GM18868 (cell line): ENCODE measurements around the gene NTM.
"Not testable (repeated sequence)": the region's sequence is repeated elsewhere in the genome, so short reads cannot be mapped to it uniquely, and the experiment has no call there.

ENCODE experiments used
- ATAC-seq: cut with Tn5 transposase; IDR thresholded peaks from one replicate; pipeline ENCODE4 v1.9.1; 2021; ENCODE audit warnings: mild to moderate bottlenecking, moderate library complexity; ENCODE audit not compliant: unreplicated experiment

The NTM gene

DNA sequence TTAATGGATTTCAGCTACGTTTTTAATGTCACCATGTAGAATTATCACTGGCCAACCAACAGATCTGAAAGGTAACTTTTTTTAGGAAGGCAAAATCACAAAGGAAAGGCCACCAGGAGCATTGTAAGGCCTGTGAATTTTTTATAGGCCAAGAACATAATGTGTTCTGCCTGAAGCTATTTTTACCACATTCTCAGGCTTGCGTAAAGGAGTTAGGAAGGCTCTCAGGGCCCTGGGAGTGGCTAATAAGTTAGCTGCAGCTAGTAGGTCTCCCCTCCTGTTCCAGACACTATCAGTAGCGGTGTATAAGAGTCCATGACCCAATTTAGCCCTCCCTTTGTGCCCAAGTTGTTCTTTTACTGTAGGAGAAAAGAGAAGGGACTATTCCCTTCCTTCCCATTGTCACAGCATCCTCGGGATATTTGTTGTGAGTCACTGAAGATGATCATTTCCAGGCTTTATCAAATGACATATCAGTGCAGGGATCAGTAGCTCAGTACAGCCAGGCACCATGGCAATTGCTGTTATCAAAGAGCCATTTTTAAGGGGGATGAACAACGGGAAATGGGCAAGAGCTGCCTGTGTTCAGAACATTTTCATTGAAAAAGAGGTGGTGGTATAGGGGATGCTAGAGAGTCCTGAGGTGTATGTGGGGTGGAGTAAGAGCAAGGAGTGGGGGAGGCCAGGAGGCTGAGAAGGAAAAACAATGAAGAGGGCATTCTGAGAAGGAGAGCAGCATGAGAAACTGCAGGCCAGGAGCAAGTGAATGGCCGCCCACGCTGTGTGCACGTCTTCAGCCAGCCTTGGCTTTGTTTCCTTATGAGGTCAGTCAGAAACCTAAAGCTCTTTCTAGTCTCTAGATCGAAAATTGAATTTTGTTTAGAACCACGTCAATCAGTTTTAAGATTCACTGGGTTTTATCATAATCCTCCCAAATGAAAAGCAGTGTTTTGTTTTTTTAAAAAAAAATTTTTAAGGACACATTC, 940.3 kb downstream of the NTM start:
- no peak for ATAC-seq

DNA sequence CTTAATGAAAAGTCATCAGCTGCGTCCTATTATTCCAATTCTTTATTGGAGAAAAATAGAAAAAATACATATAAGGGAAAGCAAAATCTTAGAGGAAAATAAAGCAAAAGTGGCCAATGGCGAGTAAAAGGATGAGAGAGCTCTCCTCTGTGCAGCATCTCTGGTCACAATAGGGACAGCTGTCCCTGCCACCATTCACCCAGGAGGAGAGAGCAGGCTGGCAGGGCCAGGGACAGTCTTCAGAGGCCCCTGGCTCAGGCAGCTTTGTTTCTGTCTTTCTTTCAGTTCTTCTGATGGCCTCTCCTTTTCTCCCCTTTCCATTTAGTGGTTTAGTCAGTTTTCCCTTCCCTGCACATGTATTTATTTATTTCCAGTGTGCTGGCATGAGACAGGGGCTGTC, 941.3 kb downstream of the NTM start:
- ATAC-seq = no peak

DNA sequence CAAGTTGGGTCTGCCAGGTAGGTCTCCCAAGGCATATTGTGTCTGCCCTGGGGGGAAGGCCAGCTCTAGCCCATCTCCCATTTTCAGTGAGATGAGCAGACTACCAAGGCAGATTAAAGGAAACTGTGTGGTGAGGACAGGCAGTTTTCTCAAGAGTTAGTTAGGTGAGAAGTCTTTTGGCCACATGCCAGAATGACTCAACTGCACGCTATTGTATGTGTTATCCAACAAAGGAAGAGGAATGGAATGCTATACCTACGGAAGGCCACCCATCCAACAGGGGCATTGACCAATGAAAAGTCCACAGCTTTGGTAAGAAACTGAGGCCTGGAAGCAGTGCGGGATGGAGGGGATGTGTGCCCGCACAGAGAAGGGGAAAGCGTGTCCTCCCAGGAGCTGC, 941.7 kb downstream of the NTM start:
- no peak for ATAC-seq

DNA sequence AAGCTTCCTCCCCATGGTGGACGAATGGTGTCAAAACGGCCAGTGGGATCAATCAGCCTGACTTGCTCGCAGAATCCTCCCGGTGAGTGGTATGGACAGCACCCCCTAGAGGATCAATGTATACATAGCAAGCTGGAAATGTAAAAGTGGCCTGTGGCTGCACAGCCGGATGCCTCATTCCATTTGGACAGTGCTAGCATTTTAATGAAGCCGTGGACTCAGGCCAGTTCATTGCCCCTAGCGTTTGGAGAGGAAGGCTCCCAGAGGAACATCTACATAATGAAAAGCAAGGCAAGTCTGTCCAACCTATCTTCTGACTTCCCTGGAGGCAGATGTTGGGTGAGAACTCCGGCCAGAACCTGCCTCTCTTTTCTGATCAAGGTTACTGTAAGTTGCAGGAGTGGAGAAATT, 942.3 kb downstream of the NTM start:
- peak; percentile 74 for ATAC-seq

DNA sequence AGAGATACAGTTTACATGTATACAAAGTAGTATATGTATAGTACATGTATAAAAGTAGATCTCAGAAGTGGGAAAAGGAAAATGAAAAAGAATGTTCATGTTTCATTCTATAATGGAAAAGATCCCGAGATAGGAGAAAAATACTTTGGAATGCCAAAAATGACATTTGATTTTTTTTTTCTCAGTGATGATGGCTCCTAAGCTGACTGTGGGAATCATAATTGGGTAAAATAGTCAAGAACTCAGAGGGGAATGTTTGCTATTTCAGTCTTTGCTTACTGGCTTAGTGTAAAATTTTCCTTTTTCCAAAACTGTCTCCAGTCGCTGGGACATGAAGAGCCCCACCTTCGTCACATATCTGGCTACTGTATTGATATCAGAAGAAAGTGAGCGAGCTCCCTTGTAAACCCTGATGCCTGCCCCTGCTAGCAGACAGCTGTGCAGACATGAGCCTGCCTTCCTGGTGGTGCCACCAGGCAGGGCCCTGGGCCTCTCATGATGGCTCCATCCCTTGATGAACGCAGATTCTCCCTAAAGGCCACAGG, 944.6 kb downstream of the NTM start:
- no peak for ATAC-seq

DNA sequence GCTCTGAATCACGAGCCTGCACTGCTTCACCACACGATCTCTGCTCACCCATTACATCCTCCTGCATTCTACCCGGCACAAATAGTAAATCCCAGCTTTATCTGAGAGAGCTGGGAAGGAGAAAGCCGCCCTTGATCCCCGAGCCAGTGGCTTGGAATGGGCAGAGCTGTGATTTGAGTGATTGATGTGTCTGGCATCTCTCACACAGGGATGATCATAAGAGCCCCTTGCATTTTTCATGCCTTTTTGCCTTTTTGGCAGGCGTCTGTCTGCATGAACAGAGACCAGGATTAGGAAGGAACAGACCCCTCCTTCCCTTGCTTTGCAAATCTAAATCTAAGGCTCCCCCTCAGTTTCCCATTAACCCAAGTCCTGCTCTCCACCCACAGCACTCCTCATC, 945.3 kb downstream of the NTM start:
- ATAC-seq = no peak

DNA sequence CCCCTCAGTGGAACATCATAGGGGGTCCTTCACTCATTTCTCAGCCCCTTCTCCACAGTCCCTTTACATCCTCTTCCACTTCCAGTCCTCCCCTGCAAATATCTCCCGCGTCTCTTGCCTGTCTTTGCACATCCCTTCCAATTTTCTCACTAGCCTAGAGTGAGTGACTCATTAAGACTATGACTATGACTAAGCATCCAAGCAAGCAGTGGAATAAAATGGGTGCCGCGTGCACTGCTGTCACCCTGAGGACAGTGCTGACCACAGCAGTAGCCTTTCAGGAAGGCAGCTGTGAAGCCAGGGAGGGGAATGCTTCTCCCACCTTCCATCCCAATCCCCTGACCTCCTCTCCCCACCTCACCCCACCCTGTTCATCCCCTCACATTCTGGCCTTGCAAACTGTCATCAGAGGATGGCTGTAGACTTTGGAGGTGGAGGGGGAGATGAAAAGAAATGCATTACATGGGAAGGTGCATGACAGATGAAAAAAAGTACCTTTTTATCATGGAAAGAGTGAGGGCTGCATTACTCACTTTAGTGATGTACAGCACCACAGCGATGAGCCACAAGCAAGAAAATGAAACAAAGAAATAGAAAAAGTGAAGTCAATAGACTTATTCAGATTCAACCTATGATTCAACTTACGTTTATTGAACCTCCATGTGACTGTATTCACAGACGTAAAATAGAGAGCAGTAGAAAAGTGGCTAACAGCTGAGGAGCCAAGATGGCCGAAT, 948.2 kb downstream of the NTM start:
- no peak for ATAC-seq

DNA sequence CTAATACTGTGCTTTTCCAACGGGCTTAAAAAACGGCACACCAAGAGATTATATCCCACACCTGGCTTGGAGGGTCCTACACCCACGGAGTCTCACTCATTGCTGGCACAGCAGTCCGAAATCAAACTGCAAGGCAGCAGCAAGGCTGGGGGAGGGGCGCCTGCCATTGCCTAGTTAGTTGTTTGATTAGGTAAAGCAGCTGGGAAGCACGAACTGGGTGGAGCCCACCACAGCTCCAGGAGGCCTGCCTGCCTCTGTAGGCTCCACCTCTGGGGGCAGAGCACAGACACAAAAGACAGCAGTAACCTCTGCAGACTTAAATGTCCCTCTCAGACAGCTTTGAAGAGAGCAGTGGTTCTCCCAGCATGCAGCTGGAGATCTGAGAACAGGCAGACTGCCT, 949.0 kb downstream of the NTM start:
- ATAC-seq = not testable (repeated sequence)

DNA sequence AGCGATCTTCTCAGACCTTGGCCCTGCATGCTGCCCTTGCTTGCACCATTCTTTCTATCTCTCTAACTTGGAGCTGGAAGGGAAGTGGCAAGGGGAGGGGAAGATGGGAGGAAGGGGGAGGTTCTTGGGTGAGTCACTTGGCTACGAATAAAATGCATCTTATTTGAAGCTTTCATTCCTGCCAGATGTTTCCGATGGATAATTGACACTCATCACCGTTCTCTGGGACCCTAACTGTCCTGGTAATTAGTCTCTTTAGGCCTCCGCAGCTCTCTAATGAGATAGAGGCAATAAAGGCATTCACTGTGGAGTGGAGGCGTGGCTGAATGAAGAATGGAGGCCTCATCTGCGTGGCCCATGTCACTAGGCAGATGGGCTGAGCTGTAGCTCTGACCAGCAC, 960.1 kb downstream of the NTM start:
- ATAC-seq = no peak

DNA sequence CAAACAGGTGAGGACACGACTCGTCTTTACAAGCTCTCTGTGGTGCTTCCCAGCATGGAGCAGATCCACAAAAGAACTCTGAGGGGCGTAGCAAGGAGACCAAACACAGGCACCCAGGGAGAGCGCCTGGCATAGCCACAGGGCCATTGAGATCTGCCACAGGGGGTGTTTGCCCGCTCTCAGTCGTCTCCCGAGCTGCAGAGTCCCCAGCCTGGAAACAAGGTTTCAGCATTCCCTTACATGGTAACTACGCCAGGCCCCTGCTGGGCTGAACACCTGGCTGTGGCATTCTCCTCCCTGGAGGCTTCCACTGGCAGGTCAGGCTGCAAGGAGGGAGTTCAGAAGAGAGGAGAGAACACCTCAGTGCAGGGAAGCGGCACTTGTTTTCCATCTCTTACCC, 962.1 kb downstream of the NTM start:
- ATAC-seq = no peak

DNA sequence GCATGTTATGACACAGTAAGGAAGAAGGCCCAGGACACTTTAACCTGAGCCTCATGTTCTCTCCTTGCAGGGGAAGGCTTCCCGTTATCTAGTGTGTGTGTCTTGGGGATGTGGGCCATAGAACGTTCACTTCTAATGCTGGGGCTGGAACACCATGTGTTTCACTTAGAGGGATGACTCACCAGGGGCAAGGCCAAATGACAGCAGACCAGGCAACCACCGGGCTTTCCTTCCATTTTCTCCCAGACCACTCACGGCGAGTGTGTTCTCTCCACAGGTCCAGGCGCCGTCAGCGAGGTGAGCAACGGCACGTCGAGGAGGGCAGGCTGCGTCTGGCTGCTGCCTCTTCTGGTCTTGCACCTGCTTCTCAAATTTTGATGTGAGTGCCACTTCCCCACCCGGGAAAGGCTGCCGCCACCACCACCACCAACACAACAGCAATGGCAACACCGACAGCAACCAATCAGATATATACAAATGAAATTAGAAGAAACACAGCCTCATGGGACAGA, 964.4 kb downstream of the NTM start:
- ATAC-seq = no peak

DNA sequence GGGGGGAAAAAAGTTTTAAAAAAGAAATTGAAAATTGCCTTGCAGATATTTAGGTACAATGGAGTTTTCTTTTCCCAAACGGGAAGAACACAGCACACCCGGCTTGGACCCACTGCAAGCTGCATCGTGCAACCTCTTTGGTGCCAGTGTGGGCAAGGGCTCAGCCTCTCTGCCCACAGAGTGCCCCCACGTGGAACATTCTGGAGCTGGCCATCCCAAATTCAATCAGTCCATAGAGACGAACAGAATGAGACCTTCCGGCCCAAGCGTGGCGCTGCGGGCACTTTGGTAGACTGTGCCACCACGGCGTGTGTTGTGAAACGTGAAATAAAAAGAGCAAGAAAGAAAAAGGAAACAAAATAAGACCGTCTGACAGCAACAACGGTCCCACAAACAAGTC, 964.9 kb downstream of the NTM start:
- ATAC-seq = no peak

DNA sequence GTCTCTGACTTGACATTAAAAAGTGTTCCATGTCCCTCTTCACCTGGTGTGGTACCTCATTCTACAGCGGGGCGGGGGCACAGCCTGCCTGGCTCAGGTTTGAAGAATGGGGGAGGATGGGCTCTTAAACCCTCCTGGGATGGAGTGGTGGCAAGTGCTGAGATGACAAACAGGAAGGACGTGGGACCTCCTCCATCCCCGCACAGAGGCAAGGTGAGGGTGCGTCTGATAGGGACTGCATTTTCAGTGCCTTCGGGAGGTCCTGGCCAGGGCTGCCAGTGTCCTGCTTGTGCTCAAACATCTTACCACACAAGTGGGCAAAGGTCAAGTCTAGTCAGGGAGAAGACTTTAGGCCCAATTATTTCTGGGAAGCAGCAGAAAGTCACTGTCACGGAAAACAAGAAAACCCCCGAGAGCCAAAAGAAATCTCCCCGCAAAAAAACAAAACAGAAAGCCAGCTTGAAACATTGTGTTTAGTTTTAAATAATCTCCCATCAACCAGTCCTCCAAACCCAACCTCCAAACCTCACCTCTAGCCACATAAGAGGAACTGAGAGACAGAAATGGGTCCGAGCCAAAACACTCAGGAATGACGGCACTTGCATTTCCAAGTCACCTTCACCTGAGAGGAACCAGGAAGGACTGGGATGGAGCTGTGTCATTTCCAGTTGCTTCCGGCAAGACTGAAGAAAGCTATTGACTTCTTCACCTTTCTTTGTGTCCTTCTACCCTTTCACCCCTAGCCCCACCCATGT, 966.5 kb downstream of the NTM start:
- ATAC-seq = no peak

DNA sequence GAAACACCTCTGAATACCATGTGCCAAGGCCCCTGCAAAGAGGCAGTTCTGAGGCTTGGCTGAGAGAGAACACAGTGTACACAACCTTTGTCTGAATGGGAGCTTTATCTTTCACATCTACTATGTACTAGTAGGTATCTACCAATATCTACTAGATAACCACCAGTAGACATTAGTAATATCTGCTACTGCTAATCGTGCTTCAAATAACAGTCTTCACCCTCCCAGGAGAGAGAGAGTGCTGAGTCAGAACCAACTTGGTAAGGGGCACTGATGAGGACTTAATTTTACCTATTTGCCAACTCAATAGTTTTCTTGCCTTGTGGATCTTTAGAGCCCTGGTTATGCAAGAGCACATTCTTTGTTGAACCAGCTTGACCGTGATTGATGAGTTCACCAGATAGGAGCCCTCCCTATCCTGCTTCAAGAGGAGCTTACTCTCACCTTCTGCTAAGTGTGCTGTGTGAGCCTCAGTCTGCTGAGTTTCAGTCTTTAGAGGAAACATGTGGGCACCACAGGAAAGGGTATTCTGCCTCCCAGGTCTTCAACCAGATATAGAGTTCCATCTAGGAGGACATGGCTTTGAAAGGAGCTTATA, 967.5 kb downstream of the NTM start:
- no peak for ATAC-seq

DNA sequence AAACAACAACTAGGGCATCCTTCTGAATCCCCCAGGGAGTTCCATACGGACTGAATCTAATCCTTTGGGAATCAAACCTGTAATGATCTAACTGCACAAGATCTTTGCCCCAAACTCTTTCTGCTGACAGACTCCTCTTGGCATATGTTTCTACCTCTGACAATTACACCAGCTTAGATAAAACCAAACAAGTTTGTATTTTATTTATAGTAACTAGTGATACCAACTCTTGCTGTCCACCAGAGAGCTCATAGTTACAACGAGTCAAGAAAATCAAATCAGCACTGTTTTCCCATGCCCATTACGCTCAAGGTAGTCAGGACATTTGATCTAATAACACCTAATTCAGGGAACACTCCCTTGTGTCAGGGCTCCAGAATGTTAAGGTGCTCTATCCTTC, 972.0 kb downstream of the NTM start:
- ATAC-seq = no peak

DNA sequence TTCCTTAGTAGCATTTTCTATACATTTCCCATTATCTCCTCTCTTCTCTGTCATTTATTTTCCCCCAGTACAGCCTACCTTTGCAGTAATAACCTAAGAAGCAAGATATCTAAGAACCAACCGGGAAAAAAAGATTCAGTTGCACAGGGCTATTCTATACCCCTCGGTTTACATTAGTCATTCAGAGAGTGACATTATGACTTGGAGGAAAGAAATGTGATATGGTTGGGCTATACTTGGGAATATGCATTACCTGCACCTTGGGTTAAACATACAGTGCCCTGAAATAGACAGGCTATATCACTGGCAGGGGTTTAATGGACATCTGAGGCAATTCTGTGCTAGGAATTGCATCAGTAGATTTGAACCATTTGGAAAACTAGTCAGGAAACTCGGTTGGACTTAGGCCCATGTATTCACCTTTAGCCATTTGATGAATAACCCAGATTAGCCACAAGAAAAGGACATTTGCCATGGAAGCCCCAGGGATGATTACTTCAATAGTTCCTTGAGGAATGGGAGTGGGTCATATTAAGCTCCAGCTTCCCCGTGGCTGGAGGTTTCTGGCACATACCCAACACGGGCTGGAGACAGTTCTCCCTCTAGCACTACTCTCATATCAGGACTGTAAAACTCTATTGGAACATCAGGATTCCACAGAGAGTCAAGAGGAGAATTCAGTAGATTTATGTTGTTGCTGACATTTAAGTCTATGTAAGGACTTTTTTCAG, 973.2 kb downstream of the NTM start:
- ATAC-seq = peak; percentile 54

DNA sequence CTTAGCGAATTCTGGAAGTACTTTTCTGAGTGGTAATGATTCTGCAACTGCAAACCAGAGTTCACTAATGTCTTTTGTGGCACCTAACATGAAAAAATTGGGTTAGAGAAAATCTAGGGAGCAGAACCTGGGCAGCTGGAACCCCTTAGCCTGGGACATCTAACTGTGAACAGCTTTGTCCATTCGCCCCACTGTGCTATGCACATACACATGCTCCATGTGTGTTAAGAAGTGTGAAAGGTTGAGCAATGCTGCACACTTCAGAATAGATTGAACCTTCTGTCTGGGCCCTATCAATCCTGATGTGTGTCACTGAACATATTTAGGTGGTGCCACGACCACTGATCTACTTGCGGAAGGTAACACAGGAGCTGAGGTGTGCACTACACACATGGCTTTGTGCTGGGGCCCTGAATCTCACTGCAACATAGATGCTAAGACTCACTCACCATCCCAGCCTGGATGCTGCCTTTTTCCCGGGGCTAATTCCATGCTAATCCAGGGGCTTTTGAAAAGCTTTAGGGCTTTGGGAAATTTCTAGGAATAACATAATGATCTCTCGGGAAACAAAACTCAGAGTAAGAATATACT, 976.2 kb downstream of the NTM start:
- ATAC-seq = no peak

DNA sequence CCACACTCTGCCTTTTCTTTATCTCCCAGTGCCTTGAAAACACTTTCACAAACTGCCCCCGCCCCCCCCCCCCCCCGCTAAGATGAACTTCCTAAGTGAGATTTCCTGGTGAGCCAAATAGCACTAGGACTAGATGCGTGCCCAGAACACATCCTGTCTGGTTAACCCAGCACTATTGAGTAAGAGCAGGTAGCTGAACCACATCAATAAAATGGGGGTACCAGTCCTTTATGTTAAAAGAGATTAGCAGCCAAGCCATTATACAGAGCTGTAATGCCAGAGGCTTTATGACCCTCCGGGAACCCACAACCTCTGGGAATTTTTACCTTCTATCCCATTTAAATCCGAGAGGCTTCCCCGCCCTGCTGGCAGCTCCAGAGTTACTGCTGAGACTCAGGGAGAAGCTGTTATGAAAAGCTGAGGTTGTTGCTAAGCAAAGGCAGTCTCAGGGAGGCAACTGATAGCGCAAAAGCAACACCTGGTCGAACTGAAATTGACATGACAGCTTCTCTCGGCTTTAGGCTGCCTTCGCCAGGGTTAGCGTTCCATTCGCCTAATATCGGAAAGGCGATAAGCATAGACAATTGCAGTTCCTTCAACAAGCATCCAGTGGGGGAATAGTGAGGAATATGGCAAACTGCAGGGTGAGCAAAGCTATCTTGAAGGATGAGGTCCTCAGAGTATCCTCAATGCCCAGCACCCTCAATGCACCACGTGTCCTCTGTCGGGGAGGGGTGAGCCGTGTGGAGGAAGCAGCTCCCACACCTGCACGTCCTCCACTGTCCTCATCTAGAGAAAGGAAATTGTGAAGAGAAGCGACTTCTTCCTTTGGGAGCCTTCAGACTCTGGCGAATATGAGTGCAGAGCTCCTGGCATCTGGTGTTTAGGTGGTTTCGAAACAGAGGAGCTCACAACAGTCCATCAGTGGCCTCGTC, 977.0 kb downstream of the NTM start:
- no peak for ATAC-seq
